HepG2 (cell line): ENCODE measurements around the gene THOP1. TPM values are rescaled to one million over a fixed set of nuclear protein-coding genes. Genes with fewer than 3 reads are reported as not detected.

ENCODE experiments used
- ARID5B ChIP-seq: IDR thresholded peaks from 2 replicates; pipeline ENCODE4 v1.4.0; 2020; ENCODE audit warnings: mild to moderate bottlenecking, missing genetic modification reagents
- EZH2 ChIP-seq: conservative IDR thresholded peaks from 2 replicates; pipeline ENCODE4 v1.6.1; 2012; ENCODE audit warnings: mild to moderate bottlenecking, low read depth, low read length, moderate library complexity
- GATA4 ChIP-seq: sonication (generic); IDR thresholded peaks from 2 replicates; pipeline ENCODE4 v1.6.1; 2016; ENCODE audit warnings: antibody characterized with exemption, low read depth, borderline replicate concordance
- HDAC2 ChIP-seq: sonication (generic); formaldehyde crosslinking; IDR thresholded peaks from 2 replicates; pipeline ENCODE4 v1.4.0; 2020; ENCODE audit warnings: missing genetic modification reagents
- MAFF ChIP-seq: IDR thresholded peaks from 2 replicates; pipeline ENCODE4 v1.6.1; 2011; ENCODE audit warnings: low read depth, low read length, improper control_type of control experiment
- SP1 ChIP-seq, 2 experiments: fragments of 450-650 bp in 1 of 2; sonication (generic) in 1 of 2; formaldehyde crosslinking in 1 of 2; IDR thresholded peaks; 2 replicates each; pipeline versions ENCODE4 v1.4.0 to v1.6.1; 2016 to 2020; ENCODE audit warnings: missing genetic modification reagents in 1 of 2
- SRSF4 ChIP-seq: fragments of 200-400 bp; formaldehyde crosslinking; IDR thresholded peaks from one replicate; pipeline ENCODE4 v1.6.1; 2018; ENCODE audit warnings: mild to moderate bottlenecking, low read depth, low read length, moderate library complexity; ENCODE audit not compliant: poor library complexity, severe bottlenecking
- STAT6 ChIP-seq: sonication (generic); formaldehyde crosslinking; IDR thresholded peaks from 2 replicates; pipeline ENCODE4 v1.4.0; 2020; ENCODE audit warnings: missing genetic modification reagents, mild to moderate bottlenecking, borderline replicate concordance
- ZNF724P ChIP-seq: sonication (generic); formaldehyde crosslinking; IDR thresholded peaks from 2 replicates; pipeline ENCODE4 v1.8.0; 2022; ENCODE audit warnings: missing genetic modification reagents, borderline replicate concordance
- ZNF790 ChIP-seq: sonication (generic); formaldehyde crosslinking; IDR thresholded peaks from 2 replicates; pipeline ENCODE4 v1.8.0; 2022; ENCODE audit warnings: missing genetic modification reagents, mild to moderate bottlenecking, borderline replicate concordance
- ZNF891 ChIP-seq: sonication (generic); formaldehyde crosslinking; IDR thresholded peaks from 2 replicates; pipeline ENCODE4 v1.5.0; 2020; ENCODE audit warnings: mild to moderate bottlenecking, missing genetic modification reagents
- ZSCAN25 ChIP-seq: sonication (generic); formaldehyde crosslinking; IDR thresholded peaks from 2 replicates; pipeline ENCODE4 v1.8.0; 2022; ENCODE audit warnings: mild to moderate bottlenecking, missing genetic modification reagents
- polyA plus RNA-seq, 8 experiments: library from polyadenylated mRNA; depleted of rRNA in 3 of 8; stranded (reverse) in 7 of 8; unstranded in 1 of 8; fragments of >200 nt; fragmentation: Illumina TruSeq in 4 of 8; extraction: Trizol in 4 of 8; gene quantifications; 2 replicates each; pipeline versions ENCODE4 v1.2.1 to v1.2.3, GENCODE V29; 2011 to 2016; ENCODE audit warnings: low read depth in 4 of 8, missing spikeins in 1 of 8, mixed read lengths in 1 of 8; ENCODE audit not compliant: insufficient read depth in 1 of 8
- total RNA-seq, 5 experiments: library from RNA; depleted of rRNA; stranded (reverse); fragments of >200 nt; fragmentation: Illumina TruSeq; extraction: Trizol; gene quantifications; 2 replicates each; pipeline ENCODE4 v1.2.3, GENCODE V29; 2016; ENCODE audit warnings: low read depth in 1 of 5
- TF ChIP-seq, protein P1 (sequence below): sonication (generic); formaldehyde crosslinking; IDR thresholded peaks from 2 replicates; pipeline ENCODE4 v1.4.0; 2020; ENCODE audit warnings: missing genetic modification reagents
- TF ChIP-seq, protein P2 (sequence below): sonication (generic); formaldehyde crosslinking; IDR thresholded peaks from 2 replicates; pipeline ENCODE4 v1.4.0; 2020; ENCODE audit warnings: missing genetic modification reagents, low read depth, mild to moderate bottlenecking, borderline replicate concordance
- TF ChIP-seq, protein P3 (sequence below): sonication (generic); formaldehyde crosslinking; IDR thresholded peaks from 2 replicates; pipeline ENCODE4 v1.5.0; 2020; ENCODE audit warnings: missing genetic modification reagents, mild to moderate bottlenecking, borderline replicate concordance

Gene THOP1
- total and polyA plus RNA-seq, 2 of the 13 experiments (the other 11 are each of a cell fraction or from before 2014, with no cell fraction given): 74.4 to 116 TPM

DNA sequence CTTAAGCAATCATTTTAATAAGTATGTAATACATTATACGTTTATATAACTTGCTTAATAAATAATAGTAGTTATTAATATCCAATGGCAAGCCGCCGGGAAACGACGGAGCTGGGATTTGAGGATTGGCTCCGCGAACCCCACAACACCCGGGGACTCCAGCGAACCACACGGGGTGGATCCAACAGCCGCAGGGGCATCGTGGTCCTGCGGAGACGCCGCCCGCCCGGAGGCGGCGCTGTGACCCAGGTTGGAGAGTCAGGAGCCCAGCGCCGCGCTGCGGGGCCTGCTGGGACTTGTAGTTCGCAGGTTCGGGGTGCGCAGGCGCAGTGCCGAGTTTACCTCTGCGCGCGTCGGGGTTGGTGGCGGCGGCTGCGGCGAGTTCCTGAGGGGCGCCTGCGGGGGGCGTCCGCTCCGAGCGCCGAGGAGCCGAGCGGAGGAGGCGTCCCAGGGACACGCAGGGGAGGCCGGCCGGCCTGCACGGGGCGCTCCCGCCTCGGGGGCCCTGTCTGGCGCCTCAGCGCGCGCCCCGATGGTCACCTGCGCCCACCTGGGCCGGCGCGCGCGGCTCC, 34.3 kb downstream of the THOP1 start, which contains the start of gene ZNF554 (continued):
- TF ChIP-seq STAT6 (CRISPR knock-in tag) (no peak), GATA4 (no peak), ZNF891 (CRISPR knock-in tag) (peak; percentile 65; the same call in 1 of the 2 replicates), ZSCAN25 (CRISPR knock-in tag) (peak; percentile 49), MAFF (no peak), ZNF790 (CRISPR knock-in tag) (no peak), HDAC2 (CRISPR knock-in tag) (peak; percentile 60; the same call in 1 of the 2 replicates), SP1 (IDR thresholded peaks at IDR 0.05) (no peak), SP1 (CRISPR knock-in tag; IDR thresholded peaks at IDR 0.05) (peak; percentile 57), SRSF4 (peak; percentile 64), ARID5B (CRISPR knock-in tag) (peak; percentile 69; the same call in 1 of the 2 replicates), EZH2 (no peak), ZNF724P (CRISPR knock-in tag) (no peak)
- TF ChIP-seq, protein P1, sequence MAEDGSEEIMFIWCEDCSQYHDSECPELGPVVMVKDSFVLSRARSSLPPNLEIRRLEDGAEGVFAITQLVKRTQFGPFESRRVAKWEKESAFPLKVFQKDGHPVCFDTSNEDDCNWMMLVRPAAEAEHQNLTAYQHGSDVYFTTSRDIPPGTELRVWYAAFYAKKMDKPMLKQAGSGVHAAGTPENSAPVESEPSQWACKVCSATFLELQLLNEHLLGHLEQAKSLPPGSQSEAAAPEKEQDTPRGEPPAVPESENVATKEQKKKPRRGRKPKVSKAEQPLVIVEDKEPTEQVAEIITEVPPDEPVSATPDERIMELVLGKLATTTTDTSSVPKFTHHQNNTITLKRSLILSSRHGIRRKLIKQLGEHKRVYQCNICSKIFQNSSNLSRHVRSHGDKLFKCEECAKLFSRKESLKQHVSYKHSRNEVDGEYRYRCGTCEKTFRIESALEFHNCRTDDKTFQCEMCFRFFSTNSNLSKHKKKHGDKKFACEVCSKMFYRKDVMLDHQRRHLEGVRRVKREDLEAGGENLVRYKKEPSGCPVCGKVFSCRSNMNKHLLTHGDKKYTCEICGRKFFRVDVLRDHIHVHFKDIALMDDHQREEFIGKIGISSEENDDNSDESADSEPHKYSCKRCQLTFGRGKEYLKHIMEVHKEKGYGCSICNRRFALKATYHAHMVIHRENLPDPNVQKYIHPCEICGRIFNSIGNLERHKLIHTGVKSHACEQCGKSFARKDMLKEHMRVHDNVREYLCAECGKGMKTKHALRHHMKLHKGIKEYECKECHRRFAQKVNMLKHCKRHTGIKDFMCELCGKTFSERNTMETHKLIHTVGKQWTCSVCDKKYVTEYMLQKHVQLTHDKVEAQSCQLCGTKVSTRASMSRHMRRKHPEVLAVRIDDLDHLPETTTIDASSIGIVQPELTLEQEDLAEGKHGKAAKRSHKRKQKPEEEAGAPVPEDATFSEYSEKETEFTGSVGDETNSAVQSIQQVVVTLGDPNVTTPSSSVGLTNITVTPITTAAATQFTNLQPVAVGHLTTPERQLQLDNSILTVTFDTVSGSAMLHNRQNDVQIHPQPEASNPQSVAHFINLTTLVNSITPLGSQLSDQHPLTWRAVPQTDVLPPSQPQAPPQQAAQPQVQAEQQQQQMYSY: peak; percentile 95
- TF ChIP-seq, protein P2, sequence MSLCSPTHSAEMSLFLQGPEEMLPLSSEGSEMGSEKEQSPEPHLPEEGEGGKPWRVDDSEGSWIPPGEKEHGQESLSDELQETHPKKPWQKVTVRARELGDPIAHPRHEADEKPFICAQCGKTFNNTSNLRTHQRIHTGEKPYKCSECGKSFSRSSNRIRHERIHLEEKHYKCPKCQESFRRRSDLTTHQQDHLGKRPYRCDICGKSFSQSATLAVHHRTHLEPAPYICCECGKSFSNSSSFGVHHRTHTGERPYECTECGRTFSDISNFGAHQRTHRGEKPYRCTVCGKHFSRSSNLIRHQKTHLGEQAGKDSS (CRISPR knock-in tag): peak; percentile 89; the same call in 1 of the 2 replicates
- TF ChIP-seq, protein P3, sequence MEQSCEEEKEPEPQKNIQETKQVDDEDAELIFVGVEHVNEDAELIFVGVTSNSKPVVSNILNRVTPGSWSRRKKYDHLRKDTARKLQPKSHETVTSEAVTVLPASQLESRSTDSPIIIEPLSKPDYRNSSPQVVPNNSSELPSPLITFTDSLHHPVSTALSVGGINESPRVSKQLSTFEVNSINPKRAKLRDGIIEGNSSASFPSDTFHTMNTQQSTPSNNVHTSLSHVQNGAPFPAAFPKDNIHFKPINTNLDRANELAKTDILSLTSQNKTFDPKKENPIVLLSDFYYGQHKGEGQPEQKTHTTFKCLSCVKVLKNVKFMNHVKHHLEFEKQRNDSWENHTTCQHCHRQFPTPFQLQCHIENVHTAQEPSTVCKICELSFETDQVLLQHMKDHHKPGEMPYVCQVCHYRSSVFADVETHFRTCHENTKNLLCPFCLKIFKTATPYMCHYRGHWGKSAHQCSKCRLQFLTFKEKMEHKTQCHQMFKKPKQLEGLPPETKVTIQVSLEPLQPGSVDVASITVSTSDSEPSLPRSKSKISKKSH (CRISPR knock-in tag): peak; percentile 38; the same call in 1 of the 2 replicates
